CD4-positive, alpha-beta T cell treated with Interleukin-15 for 1 hour (primary cell): ENCODE data around the gene ANKHD1.
"Not testable (repeated sequence)": the region's sequence is repeated elsewhere in the genome, so short reads cannot be mapped to it uniquely, and the experiment has no call there.

Experiments used
- DNase-seq: peaks from one replicate; pipeline ENCODE4 v3.0.0-alpha.2; 2020

ANKHD1 gene

DNA sequence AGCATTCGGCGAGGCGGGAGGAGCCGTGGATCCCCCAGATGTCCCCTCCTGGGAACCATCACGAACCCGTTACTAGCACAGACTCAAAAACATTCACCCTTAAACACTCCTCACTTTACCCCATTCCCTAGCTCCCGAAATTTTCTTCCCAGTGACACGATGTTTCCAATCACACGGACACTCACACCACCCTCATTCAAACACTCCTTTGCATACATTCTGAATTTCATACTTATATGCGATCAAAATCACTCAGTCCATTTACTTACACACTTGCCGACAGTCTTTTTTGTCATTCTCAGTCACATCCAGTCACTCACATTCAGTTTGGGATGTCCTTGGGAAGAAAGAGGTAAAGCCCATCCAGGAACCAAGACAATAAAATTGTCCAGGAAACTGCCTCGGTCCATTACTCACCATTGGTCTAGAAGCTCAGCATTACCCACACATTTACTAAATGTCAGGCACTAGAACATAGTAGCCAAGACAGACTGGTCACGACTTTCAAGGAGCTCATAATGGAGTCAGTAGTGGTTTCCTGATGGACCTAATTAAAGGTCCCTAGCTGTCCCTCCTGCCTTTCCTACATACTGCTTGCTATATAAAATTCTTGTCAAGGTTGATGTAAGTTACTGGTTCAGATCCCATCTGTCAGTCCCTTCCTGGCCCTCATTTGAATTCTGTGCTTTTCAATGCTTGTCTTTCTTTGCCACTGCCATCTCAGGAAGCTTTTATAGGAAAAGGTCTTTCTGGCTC is 163.6 kb downstream of the ANKHD1 start:
- DNase-seq, result no peak

GRCh38 chr5:140565780-140566095 is 164.1 kb downstream of the ANKHD1 start:
- DNase-seq, result no peak

GRCh38 chr5:140566665-140567064 is 165.0 kb downstream of the ANKHD1 start:
- no peak for DNase-seq

DNA sequence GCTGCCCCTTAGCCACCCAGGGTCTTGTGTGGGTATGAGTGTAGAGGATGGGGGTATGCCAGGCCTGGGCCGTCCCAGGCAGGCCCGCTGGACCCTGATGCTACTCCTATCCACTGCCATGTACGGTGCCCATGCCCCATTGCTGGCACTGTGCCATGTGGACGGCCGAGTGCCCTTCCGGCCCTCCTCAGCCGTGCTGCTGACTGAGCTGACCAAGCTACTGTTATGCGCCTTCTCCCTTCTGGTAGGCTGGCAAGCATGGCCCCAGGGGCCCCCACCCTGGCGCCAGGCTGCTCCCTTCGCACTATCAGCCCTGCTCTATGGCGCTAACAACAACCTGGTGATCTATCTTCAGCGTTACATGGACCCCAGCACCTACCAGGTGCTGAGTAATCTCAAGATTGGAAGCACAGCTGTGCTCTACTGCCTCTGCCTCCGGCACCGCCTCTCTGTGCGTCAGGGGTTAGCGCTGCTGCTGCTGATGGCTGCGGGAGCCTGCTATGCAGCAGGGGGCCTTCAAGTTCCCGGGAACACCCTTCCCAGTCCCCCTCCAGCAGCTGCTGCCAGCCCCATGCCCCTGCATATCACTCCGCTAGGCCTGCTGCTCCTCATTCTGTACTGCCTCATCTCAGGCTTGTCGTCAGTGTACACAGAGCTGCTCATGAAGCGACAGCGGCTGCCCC is 165.6 kb downstream of the ANKHD1 start:
- no peak for DNase-seq

GRCh38 chr5:140567871-140568270 is 166.2 kb downstream of the ANKHD1 start:
- no peak for DNase-seq

DNA sequence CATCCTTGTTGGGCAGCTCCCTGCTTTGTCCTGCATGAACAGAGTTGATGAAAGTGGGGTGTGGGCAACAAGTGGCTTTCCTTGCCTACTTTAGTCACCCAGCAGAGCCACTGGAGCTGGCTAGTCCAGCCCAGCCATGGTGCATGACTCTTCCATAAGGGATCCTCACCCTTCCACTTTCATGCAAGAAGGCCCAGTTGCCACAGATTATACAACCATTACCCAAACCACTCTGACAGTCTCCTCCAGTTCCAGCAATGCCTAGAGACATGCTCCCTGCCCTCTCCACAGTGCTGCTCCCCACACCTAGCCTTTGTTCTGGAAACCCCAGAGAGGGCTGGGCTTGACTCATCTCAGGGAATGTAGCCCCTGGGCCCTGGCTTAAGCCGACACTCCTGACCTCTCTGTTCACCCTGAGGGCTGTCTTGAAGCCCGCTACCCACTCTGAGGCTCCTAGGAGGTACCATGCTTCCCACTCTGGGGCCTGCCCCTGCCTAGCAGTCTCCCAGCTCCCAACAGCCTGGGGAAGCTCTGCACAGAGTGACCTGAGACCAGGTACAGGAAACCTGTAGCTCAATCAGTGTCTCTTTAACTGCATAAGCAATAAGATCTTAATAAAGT is 166.9 kb downstream of the ANKHD1 start:
- no peak for DNase-seq

- DNase-seq, result no peak
These were observed 167.6 kb downstream of the ANKHD1 start for GRCh38 chr5:140569197-140569596.

DNA sequence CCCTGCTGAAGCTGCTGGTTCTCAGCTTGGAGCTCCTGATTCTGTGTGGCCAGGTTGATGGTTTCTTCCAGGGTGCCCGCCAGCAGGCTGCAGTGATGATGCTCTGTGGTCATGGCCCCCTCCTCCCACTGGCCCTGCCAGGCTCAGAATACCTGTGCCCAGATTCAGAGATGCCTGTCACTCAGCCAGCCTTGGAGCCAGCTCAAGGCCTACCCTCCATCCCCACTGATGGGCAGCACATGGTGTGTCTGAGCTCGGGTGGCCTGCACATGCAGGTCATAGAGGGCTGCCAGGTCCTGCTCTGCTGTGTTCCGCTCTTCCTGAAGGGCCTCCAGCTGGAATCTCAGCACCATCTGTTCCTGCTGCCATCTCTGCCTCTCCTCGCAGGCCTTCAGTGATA is 168.4 kb downstream of the ANKHD1 start:
- no peak for DNase-seq

- DNase-seq, result no peak
These were observed 168.9 kb downstream of the ANKHD1 start for GRCh38 chr5:140570488-140570887.

DNA sequence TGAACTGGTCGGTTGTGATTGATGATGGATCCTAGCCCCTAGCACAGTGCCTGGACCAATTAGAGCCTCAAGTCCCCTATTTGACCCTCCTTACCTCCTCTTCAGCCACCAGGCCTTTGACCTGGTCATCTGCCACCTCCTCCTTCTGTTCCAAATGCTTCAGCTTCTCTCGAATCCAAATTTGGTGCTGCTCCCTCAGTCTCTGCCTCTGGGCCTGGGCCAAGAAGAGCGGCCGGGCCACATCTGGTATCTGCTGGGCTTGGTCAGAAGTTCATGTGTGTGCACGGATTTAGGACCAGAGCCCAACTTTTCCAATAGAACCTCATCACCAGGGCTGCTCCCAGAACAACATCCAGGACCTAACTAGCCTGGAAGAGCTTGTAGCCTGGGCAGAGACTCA is 169.5 kb downstream of the ANKHD1 start:
- no peak for DNase-seq

DNA sequence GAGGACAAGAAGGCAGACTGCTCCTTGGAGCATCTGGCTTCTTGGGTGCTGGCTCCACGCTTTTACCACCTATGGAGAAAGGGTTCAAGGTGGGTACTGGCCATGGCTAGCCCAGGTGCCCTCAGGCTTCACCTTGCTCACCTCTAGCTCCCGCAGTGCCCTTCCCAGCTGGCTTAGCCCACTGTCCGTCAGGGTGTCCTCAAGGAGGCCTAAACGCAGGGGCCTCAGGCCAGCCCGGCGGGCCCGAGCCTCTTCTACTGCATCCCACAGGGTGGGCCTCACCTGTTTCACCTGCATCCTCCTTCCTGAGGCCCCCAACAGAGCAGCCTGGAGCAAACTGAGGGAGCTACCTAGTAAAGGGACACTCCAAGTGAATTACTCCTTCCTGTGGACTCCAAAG is 172.1 kb downstream of the ANKHD1 start:
- DNase-seq, result no peak

DNA sequence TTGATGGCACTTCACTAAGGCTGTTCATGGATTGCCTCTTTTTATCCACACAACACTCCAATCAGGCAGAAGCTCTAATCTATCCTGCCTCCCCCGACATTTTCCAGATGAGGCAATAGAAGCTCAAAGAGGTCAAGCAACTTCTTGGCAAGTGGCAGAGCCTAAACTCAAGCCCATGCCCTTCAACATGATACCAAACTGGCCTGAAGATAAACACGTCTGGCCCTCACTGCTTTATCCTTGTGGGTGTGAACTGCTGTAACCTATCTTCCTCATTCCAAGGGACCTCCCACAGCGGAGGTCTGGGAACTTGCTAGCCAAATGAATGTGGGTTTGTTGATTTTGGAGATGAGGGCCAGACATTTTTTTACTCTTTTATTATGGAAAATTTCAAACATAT is 172.5 kb downstream of the ANKHD1 start:
- no peak for DNase-seq

- peak; percentile 57 for DNase-seq
These were observed 173.7 kb downstream of the ANKHD1 start for GRCh38 chr5:140575309-140575708.

DNA sequence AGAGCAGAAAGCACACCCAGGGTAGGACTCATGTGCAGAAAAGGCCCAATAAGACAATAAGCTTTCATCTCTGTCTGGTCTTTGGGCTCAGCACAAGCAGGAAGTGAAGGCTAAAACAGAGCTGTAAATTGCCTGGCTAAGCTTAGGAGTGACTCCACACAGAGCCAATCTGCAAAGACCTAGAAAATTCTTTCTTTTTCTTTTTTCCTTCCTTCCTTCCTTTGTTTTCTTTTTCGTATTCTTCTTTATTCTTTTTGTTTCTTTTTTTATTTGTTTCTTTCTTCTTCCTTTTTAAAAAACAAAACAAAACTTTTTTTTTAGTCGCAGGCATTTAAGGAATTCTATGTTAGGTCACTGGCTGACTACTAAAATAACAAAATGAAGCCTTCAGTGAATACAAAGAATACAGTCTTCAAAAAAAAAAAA is 175.2 kb downstream of the ANKHD1 start:
- no peak for DNase-seq

DNA sequence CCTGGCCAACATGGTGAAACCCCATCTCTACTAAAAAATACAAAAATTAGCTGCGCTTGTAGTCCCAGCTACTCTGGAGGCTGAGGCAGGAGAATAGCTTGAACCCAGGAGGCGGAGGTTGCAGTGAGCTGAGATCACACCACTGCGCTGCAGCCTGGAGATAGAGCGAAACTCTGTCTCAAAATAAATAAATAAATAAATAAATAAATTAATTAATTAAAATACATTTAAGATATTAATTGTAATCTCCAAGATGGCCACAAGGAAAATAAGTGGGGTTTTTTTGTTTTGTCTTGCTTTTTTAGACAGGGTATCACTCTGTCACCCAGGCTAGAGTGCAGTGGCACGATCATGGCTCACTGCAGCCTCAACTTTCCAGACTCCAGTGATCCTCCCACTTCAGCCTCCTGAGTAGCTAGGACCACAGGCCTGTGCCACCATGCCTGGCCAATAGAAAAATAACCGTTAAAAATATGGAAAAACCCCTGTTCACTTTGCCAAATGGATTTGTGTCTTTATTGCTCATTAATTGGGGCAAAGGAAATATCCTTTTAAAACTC is 177.6 kb downstream of the ANKHD1 start:
- not testable (repeated sequence) for DNase-seq

DNA sequence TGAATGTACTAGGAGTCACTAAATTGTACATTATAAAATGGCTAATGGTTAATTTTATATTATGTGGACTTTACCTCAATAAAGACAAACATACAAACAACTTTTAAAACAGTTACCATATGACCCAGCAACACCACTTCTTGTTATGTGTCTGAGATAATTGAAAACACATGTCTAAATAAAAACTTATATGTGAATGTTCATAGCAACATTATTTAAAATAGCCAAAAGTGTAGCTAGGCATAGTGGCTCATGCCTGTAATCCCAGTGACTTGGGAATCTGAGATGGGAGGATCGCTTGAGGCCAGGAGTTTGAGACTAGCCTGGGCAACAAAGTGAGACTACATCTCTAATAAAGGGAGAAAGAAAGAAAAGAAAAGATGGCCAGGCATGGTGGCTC is 185.9 kb downstream of the ANKHD1 start:
- no peak for DNase-seq

DNA sequence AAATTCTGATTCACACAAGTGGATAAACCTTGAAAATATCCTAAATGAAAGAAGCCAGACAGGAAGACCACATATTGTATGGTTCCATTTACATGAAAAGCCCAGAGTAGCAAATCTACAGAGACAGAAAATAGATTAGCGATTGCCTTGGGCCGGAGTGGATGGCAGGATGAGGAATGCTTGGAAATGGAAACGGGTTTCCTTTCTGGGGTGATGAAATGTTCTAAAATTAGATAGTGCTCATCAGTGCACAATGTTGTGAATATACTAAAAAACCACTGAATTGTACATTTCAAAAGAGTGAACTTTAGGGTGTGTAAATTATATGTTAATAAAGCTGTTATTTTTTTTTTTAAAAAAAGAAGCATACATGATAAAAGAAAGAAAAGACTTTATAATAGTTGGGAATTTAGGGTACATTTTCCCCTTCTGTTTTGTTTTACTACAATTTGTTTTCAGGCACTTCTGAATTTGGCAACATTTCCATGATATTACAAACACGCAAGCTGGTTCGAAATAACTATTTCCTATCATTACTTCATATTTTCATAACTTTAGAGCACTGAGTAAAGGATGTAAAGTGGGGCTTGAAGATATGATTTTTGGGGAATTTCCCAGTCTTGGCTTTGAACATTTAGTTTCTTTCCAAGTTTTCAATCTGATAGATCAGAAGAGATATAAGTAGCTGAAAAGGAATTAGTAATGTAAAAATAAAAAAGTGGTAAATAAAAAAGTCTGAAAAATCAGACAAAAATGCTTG is 186.9 kb downstream of the ANKHD1 start:
- DNase-seq, result no peak
